ENCODE data around the gene ST7. TPM values are rescaled to one million over a fixed set of nuclear protein-coding genes. Genes with fewer than 3 reads are reported as not detected.

Gene ST7
- total RNA-seq, 4 donors from 2014 or later: 7.2 to 47.9 (median 19.1) TPM

DNA sequence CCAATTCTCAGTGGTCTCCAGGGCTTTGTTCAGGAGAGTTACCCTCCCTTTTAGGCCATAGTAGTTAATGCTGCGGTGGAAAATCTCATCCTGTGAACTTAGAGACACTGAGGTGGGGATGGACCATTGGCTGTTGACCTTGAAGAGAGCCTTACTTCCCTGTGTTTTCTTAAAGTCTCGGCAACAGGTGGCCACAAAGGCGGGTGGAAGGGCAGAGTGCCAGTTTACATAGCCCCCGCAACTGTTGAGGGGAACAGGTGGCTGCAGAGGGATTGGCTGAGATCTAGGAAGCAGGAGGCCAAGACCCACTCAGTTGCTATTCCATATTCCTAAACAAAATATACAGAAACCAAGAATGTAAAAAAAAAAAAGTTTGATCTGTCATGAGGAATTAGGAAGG is 160.6 kb downstream of the ST7 start:
- DNase-seq: no peak
- TF ChIP-seq POLR2AphosphoS5 (IDR thresholded peaks at IDR 0.05) (no peak), CTCF (IDR thresholded peaks at IDR 0.05) (no peak), POLR2A (IDR thresholded peaks at IDR 0.05) (no peak), EP300 (IDR thresholded peaks at IDR 0.05; ENCODE audit: low read depth) (no peak)
- no peaks in the 10 kb centered on the region for H3K9me3 ChIP-seq
- in situ Hi-C loops (cut with MboI; ENCODE audit: low pct_ligation_motif_present in 1 of 4, low pct_unique_long_range_greater_than_20kb in 1 of 4, low sequenced_read_pairs in 3 of 4) (no loop called here), intact Hi-C loops (cut with DNase I; ENCODE audit: low total_unique reads) (no loop called here)
- WGBS, 2 donors (ENCODE audit: low coverage in 1 of 2): 82 to 84% methylated on average over 4 of the region's 4 CpGs
- H3K4me3 ChIP-seq: no peak overlapping the region
- H3K4me1 ChIP-seq: peaks cover 4 to 15% (median 7%) of the 10 kb centered on the region in 4 donors
- H3K27me3 ChIP-seq: no peaks in the 10 kb centered on the region
- no peak overlapping the region for H3K27ac ChIP-seq
- H3K36me3 ChIP-seq: no peaks in the 10 kb centered on the region

DNA sequence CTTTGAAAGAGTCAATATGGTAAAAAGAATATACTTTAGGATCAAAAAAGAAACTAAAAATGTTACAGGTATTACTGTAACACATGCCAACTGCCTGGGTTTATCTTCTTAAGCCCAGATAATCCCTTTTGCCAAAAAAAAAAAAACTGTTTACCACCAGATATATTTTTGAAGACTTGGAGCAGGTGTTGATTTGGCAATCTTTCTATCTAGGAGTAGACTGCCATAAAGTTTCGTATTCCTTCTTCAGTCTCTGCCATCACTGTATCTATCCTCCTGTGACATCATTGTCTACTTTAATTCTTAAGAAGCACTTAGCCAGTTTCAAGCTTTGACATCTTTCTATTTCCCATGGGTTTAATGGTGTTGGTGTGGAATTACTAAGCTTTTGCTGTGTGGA is 161.0 kb downstream of the ST7 start:
- intact Hi-C loops (cut with DNase I; ENCODE audit: low total_unique reads): no loop called here
- Histone ChIP-seq H3K27me3 (no peaks in the 10 kb centered on the region), H3K36me3 (no peaks in the 10 kb centered on the region), H3K4me1 (peaks cover 4 to 18% (median 7%) of the 10 kb centered on the region in 4 donors), H3K4me3 (no peak overlapping the region), H3K27ac (no peak overlapping the region), H3K9me3 (no peaks in the 10 kb centered on the region)
- in situ Hi-C loops (cut with MboI; ENCODE audit: low pct_ligation_motif_present in 1 of 4, low pct_unique_long_range_greater_than_20kb in 1 of 4, low sequenced_read_pairs in 3 of 4): no loop called here
- 68 to 75% methylated on average over 1 of the region's 1 CpG for WGBS, 2 donors (ENCODE audit: low coverage in 1 of 2)
- no peak for DNase-seq
- TF ChIP-seq CTCF (IDR thresholded peaks at IDR 0.05) (no peak), POLR2AphosphoS5 (IDR thresholded peaks at IDR 0.05) (no peak), POLR2A (IDR thresholded peaks at IDR 0.05) (no peak), EP300 (IDR thresholded peaks at IDR 0.05; ENCODE audit: low read depth) (no peak)

- Histone ChIP-seq H3K9me3 (no peaks in the 10 kb centered on the region), H3K27ac (no peak overlapping the region), H3K4me3 (no peak overlapping the region), H3K36me3 (no peaks in the 10 kb centered on the region), H3K27me3 (no peaks in the 10 kb centered on the region), H3K4me1 (peaks cover 0 to 4% (median 0%) of the 10 kb centered on the region in 4 donors)
- WGBS, 2 donors (ENCODE audit: low coverage in 1 of 2): 93 to 94% methylated on average over 2 of the region's 2 CpGs
- TF ChIP-seq POLR2A (IDR thresholded peaks at IDR 0.05): no peak
- no peak for TF ChIP-seq POLR2AphosphoS5 (IDR thresholded peaks at IDR 0.05)
- no peak for TF ChIP-seq CTCF (IDR thresholded peaks at IDR 0.05)
- no peak for TF ChIP-seq EP300 (IDR thresholded peaks at IDR 0.05; ENCODE audit: low read depth)
- intact Hi-C loops (cut with DNase I; ENCODE audit: low total_unique reads): loop anchor here (5.0 kb wide), 1 partner anchor 134 kb away; no protein-coding TSS in a partner anchor
- DNase-seq: no peak
- in situ Hi-C loops (cut with MboI; ENCODE audit: low pct_ligation_motif_present in 1 of 4, low pct_unique_long_range_greater_than_20kb in 1 of 4, low sequenced_read_pairs in 3 of 4): loop anchor here in 1 of 4 donors (5.0 kb wide), 1 partner anchor 129 kb away; no protein-coding TSS in a partner anchor
Observed at GRCh38 chr7:117116211-117116610, 162.9 kb downstream of the ST7 start.

GRCh38 chr7:117117172-117117571 is 163.9 kb downstream of the ST7 start:
- Histone ChIP-seq H3K4me1 (peaks cover 0 to 4% (median 0%) of the 10 kb centered on the region in 4 donors), H3K4me3 (no peak overlapping the region), H3K36me3 (no peaks in the 10 kb centered on the region), H3K27ac (no peak overlapping the region), H3K27me3 (no peaks in the 10 kb centered on the region), H3K9me3 (no peaks in the 10 kb centered on the region)
- intact Hi-C loops (cut with DNase I; ENCODE audit: low total_unique reads): loop anchor here (5.0 kb wide), 1 partner anchor 135 kb away; no protein-coding TSS in a partner anchor
- DNase-seq: no peak
- TF ChIP-seq POLR2AphosphoS5 (IDR thresholded peaks at IDR 0.05) (no peak), POLR2A (IDR thresholded peaks at IDR 0.05) (no peak), EP300 (IDR thresholded peaks at IDR 0.05; ENCODE audit: low read depth) (no peak), CTCF (IDR thresholded peaks at IDR 0.05) (no peak)
- in situ Hi-C loops (cut with MboI; ENCODE audit: low pct_ligation_motif_present in 1 of 4, low pct_unique_long_range_greater_than_20kb in 1 of 4, low sequenced_read_pairs in 3 of 4): loop anchor here in 1 of 4 donors (5.0 kb wide), 1 partner anchor 130 kb away; no protein-coding TSS in a partner anchor
- 98% methylated on average over 2 of the region's 2 CpGs; no CpG with 5 or more reads in 1 of the 2 donors for WGBS, 2 donors (ENCODE audit: low coverage in 1 of 2)

All from transverse colon (tissue), 4 donors.